Upper lobe of right lung (tissue), 1 donor: Measurements from ENCODE around the gene MYLK. TPM values are rescaled to one million over a fixed set of nuclear protein-coding genes. Genes with fewer than 3 reads are reported as not detected.

Experiments
- ATAC-seq: fragments of 200-7000 bp; cut with Tn5 transposase; one replicate; pipeline ENCODE4 v1.9.1; 2020; ENCODE audit warnings: mild to moderate bottlenecking, moderate library complexity
- DNase-seq: peaks from one replicate; pipeline ENCODE4 v3.0.0-alpha.2; 2020
- H3K27ac ChIP-seq: fragments of 200-600 bp; one replicate; pipeline ENCODE4 v1.8.0; 2022
- H3K27me3 ChIP-seq: fragments of 200-600 bp; one replicate; pipeline ENCODE4 v1.8.0; 2022; ENCODE audit warnings: mild to moderate bottlenecking
- H3K36me3 ChIP-seq: fragments of 200-600 bp; one replicate; pipeline ENCODE4 v1.8.0; 2022
- H3K4me1 ChIP-seq: fragments of 200-600 bp; one replicate; pipeline ENCODE4 v1.8.0; 2022
- H3K4me3 ChIP-seq: fragments of 200-600 bp; one replicate; pipeline ENCODE4 v1.8.0; 2022; ENCODE audit warnings: mild to moderate bottlenecking
- H3K9me3 ChIP-seq: fragments of 200-600 bp; one replicate; pipeline ENCODE4 v1.8.0; 2022
- intact Hi-C: fragments of 100-400 bp; cut with DNase I; formaldehyde crosslinking; loops from one replicate; pipeline ENCODE4 v1.11.0; 2022
- total RNA-seq: library from RNA; stranded (reverse); fragmentation: NEBNext Ultra II Directional; extraction: Animal tissue kit (Norgen Biotek cat#: 25700); gene quantifications from one replicate; pipeline ENCODE4 v1.2.1, GENCODE V29; 2021
- TF ChIP-seq, protein P1 (sequence below): fragments of 200-600 bp; IDR thresholded peaks from one replicate; pipeline ENCODE4 v1.8.0; 2022; ENCODE audit warnings: antibody characterized with exemption
- donor health status: DM: no; HTN: yes; CAD: no; lungs with severe emphysema.

Gene MYLK
- total RNA-seq, 1 donor from 2014 or later: 248 TPM

- intact Hi-C loops: no loop called here
- no peak overlapping the region for H3K27ac ChIP-seq
Measured at GRCh38 chr3:123804676-123805075, 79.5 kb downstream of the MYLK start.

DNA sequence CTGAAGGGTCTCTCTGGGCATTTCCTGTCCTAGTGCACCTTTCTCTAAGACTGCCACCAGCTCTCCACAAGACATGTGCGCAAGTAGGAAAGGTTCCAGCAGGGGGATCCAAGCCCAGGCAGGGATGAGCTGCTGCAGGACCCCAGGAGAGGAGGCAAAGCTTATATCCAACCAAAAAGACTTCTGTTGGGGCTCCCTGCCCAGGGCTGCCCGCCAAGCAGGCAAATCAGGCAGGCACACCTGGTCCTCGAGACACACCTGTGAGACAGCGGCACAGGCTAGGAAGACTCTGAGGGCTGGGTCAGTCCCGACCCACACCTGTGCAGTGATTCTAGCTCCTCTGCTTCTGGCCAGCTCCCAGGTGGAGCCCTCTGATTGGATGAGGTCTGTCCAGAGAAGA lies 80.6 kb downstream of the MYLK start:
- no peaks in the 10 kb centered on the region for H3K36me3 ChIP-seq
- H3K4me1 ChIP-seq: peaks cover 4% of the 10 kb centered on the region
- no peaks in the 10 kb centered on the region for H3K9me3 ChIP-seq
- intact Hi-C loops: no loop called here
- ATAC-seq: no peak
- no peaks in the 10 kb centered on the region for H3K27me3 ChIP-seq
- no peak overlapping the region for H3K4me3 ChIP-seq
- TF ChIP-seq, protein P1, sequence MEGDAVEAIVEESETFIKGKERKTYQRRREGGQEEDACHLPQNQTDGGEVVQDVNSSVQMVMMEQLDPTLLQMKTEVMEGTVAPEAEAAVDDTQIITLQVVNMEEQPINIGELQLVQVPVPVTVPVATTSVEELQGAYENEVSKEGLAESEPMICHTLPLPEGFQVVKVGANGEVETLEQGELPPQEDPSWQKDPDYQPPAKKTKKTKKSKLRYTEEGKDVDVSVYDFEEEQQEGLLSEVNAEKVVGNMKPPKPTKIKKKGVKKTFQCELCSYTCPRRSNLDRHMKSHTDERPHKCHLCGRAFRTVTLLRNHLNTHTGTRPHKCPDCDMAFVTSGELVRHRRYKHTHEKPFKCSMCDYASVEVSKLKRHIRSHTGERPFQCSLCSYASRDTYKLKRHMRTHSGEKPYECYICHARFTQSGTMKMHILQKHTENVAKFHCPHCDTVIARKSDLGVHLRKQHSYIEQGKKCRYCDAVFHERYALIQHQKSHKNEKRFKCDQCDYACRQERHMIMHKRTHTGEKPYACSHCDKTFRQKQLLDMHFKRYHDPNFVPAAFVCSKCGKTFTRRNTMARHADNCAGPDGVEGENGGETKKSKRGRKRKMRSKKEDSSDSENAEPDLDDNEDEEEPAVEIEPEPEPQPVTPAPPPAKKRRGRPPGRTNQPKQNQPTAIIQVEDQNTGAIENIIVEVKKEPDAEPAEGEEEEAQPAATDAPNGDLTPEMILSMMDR: no peak
- DNase-seq: no peak
- H3K27ac ChIP-seq: no peak overlapping the region

More at GRCh38 chr3:123804676-123805075, 79.5 kb downstream of the MYLK start:
- TF ChIP-seq, protein P1: no peak
- peaks cover 4% of the 10 kb centered on the region for H3K4me1 ChIP-seq
- H3K27me3 ChIP-seq: no peaks in the 10 kb centered on the region
- H3K4me3 ChIP-seq: no peak overlapping the region
- no peaks in the 10 kb centered on the region for H3K9me3 ChIP-seq
- no peak for DNase-seq
- no peak for ATAC-seq
- no peaks in the 10 kb centered on the region for H3K36me3 ChIP-seq

GRCh38 chr3:123802007-123802625 lies 82.0 kb downstream of the MYLK start:
- intact Hi-C loops: no loop called here
- Histone ChIP-seq H3K4me1 (peaks cover 4% of the 10 kb centered on the region), H3K36me3 (no peaks in the 10 kb centered on the region), H3K9me3 (no peaks in the 10 kb centered on the region), H3K27ac (no peak overlapping the region), H3K27me3 (no peaks in the 10 kb centered on the region), H3K4me3 (no peak overlapping the region)
- ATAC-seq (no peak), DNase-seq (no peak)
- TF ChIP-seq, protein P1: no peak

- intact Hi-C loops: no loop called here
- DNase-seq (no peak), ATAC-seq (no peak)
- Histone ChIP-seq H3K4me1 (peaks cover 4% of the 10 kb centered on the region), H3K9me3 (no peaks in the 10 kb centered on the region), H3K4me3 (no peak overlapping the region), H3K27ac (no peak overlapping the region), H3K27me3 (no peaks in the 10 kb centered on the region), H3K36me3 (no peaks in the 10 kb centered on the region)
- TF ChIP-seq, protein P1: no peak
Measured at GRCh38 chr3:123801474-123801873, 82.7 kb downstream of the MYLK start.

GRCh38 chr3:123800362-123800682 lies 83.8 kb downstream of the MYLK start:
- H3K27ac ChIP-seq: peak overlapping the region; percentile 56
- no peaks in the 10 kb centered on the region for H3K9me3 ChIP-seq
- intact Hi-C loops: no loop called here
- ATAC-seq: no peak
- no peaks in the 10 kb centered on the region for H3K27me3 ChIP-seq
- H3K36me3 ChIP-seq: no peaks in the 10 kb centered on the region
- TF ChIP-seq, protein P1: no peak
- H3K4me3 ChIP-seq: peak overlapping the region; percentile 43
- no peak for DNase-seq
- peaks cover 4% of the 10 kb centered on the region for H3K4me1 ChIP-seq
